Measurements from ENCODE around the gene FDXACB1.

Gene FDXACB1

DNA sequence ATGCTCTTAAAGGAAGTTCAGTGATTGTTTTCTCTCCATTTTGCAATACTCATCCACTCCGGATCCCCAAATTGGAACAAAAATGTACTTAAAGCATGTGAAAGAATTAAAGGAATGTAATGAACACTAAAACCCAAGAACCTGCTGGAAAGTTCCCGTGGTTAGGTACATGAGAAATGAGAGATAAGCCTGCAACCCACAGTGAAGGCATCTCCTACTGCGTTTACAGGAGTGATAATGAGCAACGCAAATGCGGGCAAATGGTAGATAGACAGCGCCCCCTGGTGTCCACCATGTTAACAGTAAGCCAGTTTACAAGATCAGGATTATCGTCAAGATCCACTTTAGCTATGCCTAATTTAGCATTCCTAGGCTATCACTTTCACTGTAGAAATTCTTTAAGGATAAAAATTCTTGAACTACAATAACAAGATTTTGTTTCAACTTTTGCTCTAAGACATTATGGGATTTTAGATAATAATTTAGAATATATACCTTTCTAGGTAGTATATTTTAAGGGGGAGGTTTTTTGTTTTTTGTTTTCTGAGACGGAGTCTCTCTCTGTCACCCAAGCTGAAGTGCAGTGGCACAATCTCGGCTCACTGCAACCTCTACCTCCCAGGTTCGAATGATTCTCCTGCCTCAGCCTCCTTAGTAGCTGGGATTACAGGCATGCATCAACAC lies 37.5 kb downstream of the FDXACB1 start:
- DNase-seq (ENCODE audit: low spot score): peak; percentile 95

DNA sequence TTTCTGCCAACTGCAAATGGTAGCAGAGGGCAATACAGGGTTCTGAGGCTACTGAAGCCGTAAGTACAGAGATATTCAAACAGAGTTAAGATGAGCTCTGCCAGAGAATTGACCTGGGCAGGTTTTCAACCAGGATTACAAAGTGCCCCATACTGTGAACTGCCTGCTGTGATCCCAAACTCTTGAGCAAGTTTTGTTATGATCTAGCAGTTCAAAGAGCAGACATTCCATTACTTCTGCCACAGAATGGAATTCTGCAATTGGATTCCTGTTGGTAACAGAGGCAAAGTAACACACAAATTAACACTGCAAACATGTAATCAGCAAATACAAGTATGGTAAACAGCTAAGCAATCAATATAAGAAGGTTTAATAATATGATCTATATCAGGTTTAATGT lies 38.8 kb downstream of the FDXACB1 start:
- DNase-seq (ENCODE audit: low spot score): no peak

DNA sequence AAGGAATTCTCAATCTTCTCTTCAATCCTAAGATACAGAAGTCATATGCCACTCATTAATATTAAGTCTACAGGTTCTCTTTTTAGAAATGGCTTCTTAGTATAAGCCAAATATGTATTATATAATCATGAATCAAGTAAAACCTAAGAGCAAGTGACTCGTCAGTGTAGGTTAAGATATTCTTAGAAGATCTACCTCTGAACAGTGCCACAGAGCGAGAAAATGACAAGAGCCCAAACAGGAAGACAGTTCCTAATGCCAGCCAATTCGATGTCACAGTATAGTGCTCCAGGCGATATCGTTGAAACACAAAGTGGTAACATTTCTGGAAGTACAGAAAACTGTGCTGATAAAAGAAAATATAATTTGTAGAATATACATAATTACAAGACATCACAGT lies 40.9 kb downstream of the FDXACB1 start:
- no peak for DNase-seq (ENCODE audit: low spot score)

DNA sequence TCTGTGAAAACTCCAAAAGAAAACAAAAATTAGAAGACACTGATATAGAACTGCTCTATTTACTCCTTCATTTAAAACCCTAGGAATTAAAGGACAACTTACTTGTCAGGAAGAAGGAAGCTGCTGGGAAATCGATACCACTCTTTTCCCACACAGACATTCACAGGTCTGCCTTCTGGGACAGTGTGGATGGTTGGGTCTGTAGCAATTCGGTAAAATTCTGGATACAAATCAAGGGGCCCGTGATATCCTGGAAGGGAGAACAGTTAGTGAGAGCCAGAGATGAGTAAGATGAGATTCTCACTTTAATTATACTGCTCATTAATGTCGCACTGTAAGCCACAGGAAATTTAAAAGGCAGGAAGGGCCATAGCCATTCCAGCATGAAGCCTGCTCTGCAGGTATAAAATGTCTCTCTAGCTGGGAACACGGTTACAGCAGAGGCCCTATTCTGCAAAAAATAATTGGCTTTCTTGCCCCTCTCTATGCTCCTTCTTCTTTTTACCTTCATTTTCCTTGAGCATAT lies 41.5 kb downstream of the FDXACB1 start:
- DNase-seq (ENCODE audit: low spot score): no peak

DNA sequence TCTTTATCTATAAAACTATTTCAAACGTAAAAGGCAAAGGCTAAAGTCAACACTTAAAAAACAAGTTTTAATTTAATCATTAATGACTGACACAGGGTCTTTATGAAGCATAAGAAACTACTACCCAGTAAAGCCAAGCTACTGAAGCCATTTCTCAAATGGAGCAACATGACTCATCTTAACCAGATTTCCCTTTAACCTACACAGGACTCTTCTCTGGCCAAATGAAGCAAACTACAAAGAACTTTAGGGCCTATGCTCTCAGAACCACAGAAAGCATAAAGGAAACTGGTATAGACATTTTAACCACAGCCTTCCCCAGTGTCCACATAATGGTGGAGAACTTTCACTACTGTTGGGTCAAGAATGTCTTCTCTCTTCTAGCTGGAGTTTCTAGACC lies 42.2 kb downstream of the FDXACB1 start:
- DNase-seq (ENCODE audit: low spot score): no peak

DNA sequence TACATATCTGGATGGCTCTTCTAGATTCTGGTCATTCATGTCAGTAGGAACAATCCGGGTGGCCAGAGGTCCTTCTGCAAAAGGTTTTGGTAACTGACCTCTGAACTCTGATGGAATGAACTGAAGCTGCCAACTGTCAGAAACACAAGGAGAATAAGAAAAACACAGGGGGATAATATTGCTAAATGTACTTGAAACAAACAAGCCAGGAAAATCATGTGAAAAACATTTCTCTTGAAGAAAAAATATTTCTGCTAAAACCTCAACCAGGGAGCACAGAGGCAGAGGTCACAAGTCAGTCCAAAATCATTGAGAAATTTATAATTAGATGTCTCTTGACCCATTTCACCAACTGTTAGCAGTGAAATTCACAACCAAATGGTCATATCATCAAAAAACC lies 42.8 kb downstream of the FDXACB1 start:
- DNase-seq (ENCODE audit: low spot score): no peak

DNA sequence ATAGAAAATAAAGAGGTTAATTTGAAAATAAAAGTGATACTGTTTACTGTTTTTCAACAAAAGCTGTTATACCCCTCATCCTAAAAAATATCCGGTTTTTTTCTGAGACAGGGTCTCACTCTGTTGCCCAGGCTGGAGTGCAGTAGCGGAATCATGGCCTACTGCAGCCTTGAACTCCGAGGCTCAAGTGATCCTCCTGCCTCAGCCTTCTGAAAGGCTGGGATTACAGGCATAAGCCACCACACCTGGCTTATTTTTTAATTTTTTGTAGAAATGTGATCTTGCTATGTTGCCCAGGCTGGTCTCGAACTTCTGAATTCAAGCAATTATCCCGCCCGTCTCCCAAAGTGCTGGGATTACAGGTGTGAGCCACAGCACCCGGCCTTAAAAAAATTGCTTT lies 43.3 kb downstream of the FDXACB1 start:
- DNase-seq (ENCODE audit: low spot score): no peak

DNA sequence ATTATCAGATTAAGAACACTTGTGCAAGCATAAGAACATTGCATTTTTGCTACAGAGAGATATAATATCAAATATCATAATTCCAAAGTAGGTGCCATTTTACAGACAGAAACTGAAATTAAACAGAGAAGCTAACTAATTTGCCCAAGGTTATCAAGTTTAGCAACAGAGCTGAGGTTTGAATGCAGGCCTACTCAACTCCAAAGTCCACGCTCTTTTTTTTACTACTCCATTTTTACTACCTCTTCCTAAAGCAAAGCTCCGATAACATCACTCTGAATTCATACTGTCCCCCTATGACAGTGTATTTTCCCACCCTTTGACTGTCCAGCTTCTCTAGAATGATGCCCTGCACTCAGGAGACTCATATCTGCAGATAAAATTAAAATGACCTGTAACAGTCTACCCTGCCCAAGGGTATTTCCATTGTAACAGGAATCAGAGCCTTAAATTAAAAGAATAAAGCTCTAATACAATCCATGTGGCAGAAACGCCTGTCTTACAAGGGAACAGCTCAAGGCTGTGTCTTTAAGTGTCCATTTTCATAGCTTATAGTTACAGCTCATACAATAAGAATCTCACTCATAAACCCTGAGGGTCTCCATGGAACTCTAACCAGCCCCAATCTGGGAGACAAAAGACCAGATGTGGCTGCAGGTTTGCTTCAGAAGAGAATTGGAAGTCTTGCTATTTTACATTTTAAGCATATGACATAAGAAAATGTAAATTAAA lies 44.4 kb downstream of the FDXACB1 start:
- no peak for DNase-seq (ENCODE audit: low spot score)

DNA sequence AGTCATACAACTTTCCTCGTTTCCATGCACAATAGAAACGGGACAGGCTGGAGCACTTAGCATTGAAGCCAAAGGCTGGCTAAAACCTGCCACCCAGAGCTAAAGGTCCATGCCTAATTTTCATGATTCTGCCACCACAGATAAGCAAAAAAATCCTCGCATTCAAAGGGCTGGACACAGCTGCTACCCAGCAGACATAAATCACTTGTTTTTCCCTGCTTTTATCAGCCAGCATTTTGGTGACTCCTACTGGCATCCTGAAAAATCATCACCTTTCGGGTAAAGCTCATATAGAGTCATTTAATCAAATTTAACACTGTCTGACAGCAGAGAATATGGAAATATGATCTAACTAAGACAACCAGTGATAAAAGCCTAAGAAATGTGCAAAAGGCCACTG lies 45.4 kb downstream of the FDXACB1 start:
- peak; percentile 20 for DNase-seq (ENCODE audit: low spot score)

DNA sequence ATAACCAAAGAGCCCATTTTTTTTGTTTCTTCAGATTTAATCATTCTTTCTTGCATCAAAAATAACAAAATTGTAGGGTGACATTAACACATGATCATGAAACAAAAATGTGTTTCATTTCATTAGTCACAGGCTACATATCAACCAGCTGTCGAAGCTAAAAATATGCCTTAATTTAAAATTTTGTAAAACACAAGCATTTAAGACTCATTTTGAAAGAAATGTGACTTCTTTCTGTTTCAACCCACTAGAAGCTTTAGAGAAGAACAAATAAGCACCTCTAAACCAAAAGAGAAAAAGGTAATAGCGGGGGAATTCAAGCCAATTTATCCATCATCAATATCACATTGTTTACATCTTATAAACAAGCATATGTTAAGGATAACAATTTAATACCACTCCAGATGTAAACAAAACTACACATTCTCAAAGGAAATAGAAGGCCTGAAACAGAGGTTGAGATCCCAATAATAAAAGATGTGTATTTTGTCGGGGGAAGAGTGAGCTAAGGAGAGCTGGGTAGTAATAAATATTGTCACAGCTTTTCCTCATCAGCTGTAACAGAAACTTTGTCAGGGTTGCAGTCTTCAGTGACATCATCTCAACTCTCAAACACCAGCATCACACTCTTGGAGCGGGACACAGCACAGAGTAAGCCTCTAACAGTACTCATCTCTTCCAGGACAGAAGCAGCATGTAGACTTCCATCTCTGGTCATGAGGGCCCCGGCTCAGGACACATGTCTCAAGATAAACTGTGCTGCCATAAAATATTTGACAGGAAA lies 49.6 kb downstream of the FDXACB1 start:
- no peak for DNase-seq (ENCODE audit: low spot score)

DNA sequence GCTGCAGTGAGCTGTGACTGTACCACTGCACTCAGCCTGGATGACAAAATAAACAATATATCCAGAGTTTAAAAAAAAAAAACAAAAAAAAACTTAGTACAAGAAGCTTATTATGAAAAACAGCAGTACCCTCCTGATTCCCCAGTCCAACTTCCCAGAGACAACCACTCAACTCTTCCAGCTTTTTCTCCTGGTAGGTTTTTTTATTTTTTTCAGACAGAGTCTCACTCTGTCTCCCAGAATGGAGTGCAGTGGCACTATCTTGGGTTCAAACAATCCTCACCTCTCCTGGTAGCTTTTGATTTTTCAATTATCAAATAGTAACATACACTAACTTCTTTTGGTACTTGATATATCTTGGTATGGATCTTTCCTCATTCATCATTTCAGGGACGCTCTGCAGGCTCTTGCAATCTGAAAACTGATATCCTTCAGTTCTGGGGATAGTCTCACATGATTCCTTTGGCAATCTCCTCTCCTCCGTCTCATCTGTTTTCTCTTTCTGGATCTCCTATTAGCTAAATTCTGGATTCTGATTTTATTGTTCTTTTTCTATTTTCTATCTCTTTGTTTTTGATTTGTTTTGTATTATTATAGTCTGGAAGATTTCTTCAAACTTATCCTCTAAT lies 52.5 kb downstream of the FDXACB1 start:
- DNase-seq (ENCODE audit: low spot score): no peak

All from Ammon's horn (tissue), 1 donor.